Endothelial cell of umbilical vein (primary cell): ENCODE data around the gene SLC12A8. TPM values are rescaled to one million over a fixed set of nuclear protein-coding genes. Genes with fewer than 3 reads are reported as not detected.

Experiments used
- BruUV-seq: library from RNA; stranded (reverse); fragments of 400-500 nt; replicated peaks from 2 replicates; lab custom pipeline; 2021; lab: Mats Ljungman, UMichigan
- CTCF ChIA-PET: fragments of 300-600, 350-600 bp; sonication (Branson Sonifier 250); formaldehyde crosslinking; loops from one replicate; lab custom pipeline; 2021; ENCODE audit warnings: antibody characterized with exemption, inconsistent platforms; lab: Charles Lee
- POLR2A ChIA-PET: fragments of 300-600, 350-600 bp; sonication (Branson Sonifier 250); formaldehyde crosslinking; loops from one replicate; lab custom pipeline; 2021; ENCODE audit warnings: antibody characterized with exemption, inconsistent platforms; lab: Charles Lee
- DNase-seq: peaks from one replicate; pipeline ENCODE4 v3.0.0-alpha.2; 2011; ENCODE audit warnings: low read depth, low spot score
- FAIRE-seq: peaks from 2 replicates; lab custom pipeline; 2011; peaks lifted over from hg19 to GRCh38; lab: Jason Lieb, UNC
- H2AFZ ChIP-seq: 2 replicates; pipeline ENCODE4 v1.6.0; 2012; ENCODE audit warnings: low read depth, low read length, control low read depth, inconsistent platforms
- H3K27ac ChIP-seq: 2 replicates; pipeline ENCODE4 v1.5.1; 2011; ENCODE audit warnings: low read depth, mild to moderate bottlenecking, control low read depth, low read length, moderate library complexity; ENCODE audit not compliant: insufficient read depth
- H3K27me3 ChIP-seq, 2 experiments: 2 replicates each; pipeline versions ENCODE4 v1.6.0 to v1.6.1; 2011; ENCODE audit warnings: low read length in 2 of 2, mixed read lengths in 1 of 2; ENCODE audit not compliant: control insufficient read depth in 2 of 2, insufficient read depth in 2 of 2
- H3K36me3 ChIP-seq, 2 experiments: 2 replicates in 1 of 2; 3 replicates in 1 of 2; pipeline ENCODE4 v1.5.1; 2011; ENCODE audit warnings: low read length in 2 of 2, mild to moderate bottlenecking in 1 of 2, moderate library complexity in 1 of 2; ENCODE audit not compliant: control insufficient read depth in 2 of 2, insufficient read depth in 2 of 2; ENCODE audit errors: extremely low read depth in 1 of 2
- H3K4me1 ChIP-seq: 3 replicates; pipeline ENCODE4 v1.5.1; 2011; ENCODE audit warnings: mild to moderate bottlenecking, low read length; ENCODE audit not compliant: control insufficient read depth, insufficient read depth; ENCODE audit errors: extremely low read depth
- H3K4me2 ChIP-seq: 2 replicates; pipeline ENCODE4 v1.6.1; 2011; ENCODE audit warnings: low read length, control low read depth, mixed read lengths; ENCODE audit not compliant: insufficient read depth
- H3K4me3 ChIP-seq, 3 experiments: fragments of 200-600 bp in 1 of 3; sonication (generic), shearing (Covaris generic) in 1 of 3; replicated peaks in 1 of 3; 2 replicates each; pipeline ENCODE4 v1.5.1; 2011 to 2016; ENCODE audit warnings: control low read depth in 3 of 3, low read length in 3 of 3, mild to moderate bottlenecking in 2 of 3, inconsistent platforms in 1 of 3, low read depth in 1 of 3, moderate library complexity in 1 of 3; ENCODE audit not compliant: insufficient read depth in 1 of 3
- H3K79me2 ChIP-seq: 2 replicates; pipeline ENCODE4 v1.6.0; 2012; ENCODE audit warnings: low read length, inconsistent platforms; ENCODE audit not compliant: control insufficient read depth, insufficient read depth
- H3K9ac ChIP-seq: replicated peaks from 2 replicates; pipeline ENCODE3; 2011; ENCODE audit warnings: low read length, control low read depth; ENCODE audit not compliant: insufficient read depth; ENCODE audit errors: extremely low read depth
- H3K9me1 ChIP-seq: replicated peaks from 3 replicates; pipeline ENCODE4 v1.6.0; 2011; ENCODE audit warnings: mild to moderate bottlenecking, low read length; ENCODE audit not compliant: control insufficient read depth, insufficient read depth; ENCODE audit errors: extremely low read depth
- H3K9me3 ChIP-seq: replicated peaks from 2 replicates; pipeline ENCODE4 v1.5.1; 2012; ENCODE audit warnings: low read length, inconsistent platforms; ENCODE audit not compliant: control insufficient read depth, insufficient read depth
- H4K20me1 ChIP-seq: replicated peaks from 2 replicates; pipeline ENCODE3; 2011; ENCODE audit warnings: mild to moderate bottlenecking, low read length; ENCODE audit not compliant: control insufficient read depth, insufficient read depth; ENCODE audit errors: extremely low read depth
- CTCF ChIP-seq, 2 donors: IDR thresholded peaks; 1 replicate in 1 of 2; 2 replicates in 1 of 2; pipeline ENCODE4 v1.5.1; 2011; ENCODE audit warnings: low read length in 2 of 2, mild to moderate bottlenecking in 2 of 2, moderate library complexity in 2 of 2, control low read depth in 1 of 2, inconsistent platforms in 1 of 2, low read depth in 1 of 2; ENCODE audit not compliant: insufficient read depth in 1 of 2; ENCODE audit errors: extremely low read depth in 1 of 2
- EZH2 ChIP-seq: IDR thresholded peaks from 2 replicates; pipeline ENCODE4 v1.6.1; 2012; ENCODE audit warnings: borderline replicate concordance, low read depth, mild to moderate bottlenecking, moderate library complexity, low read length, inconsistent platforms; ENCODE audit not compliant: severe bottlenecking
- FOS ChIP-seq: IDR thresholded peaks from 2 replicates; pipeline ENCODE4 v1.6.1; 2011; ENCODE audit warnings: mild to moderate bottlenecking, low read length, moderate library complexity, borderline replicate concordance; ENCODE audit not compliant: insufficient read depth
- MAX ChIP-seq: IDR thresholded peaks from 2 replicates; pipeline ENCODE4 v1.6.1; 2011; ENCODE audit not compliant: insufficient read depth, insufficient read length
- MYC ChIP-seq: IDR thresholded peaks from one replicate; pipeline ENCODE4 v1.6.1; 2011; ENCODE audit warnings: mild to moderate bottlenecking, low read depth, low read length
- POLR2A ChIP-seq: IDR thresholded peaks from 2 replicates; pipeline ENCODE4 v1.6.1; 2012; ENCODE audit warnings: low read depth, mild to moderate bottlenecking, control low read depth, low read length
- dilution Hi-C: fragments of 300-500 bp; cut with MboI; formaldehyde crosslinking; loops from one replicate; pipeline ENCODE4 v1.15.0; 2019; ENCODE audit warnings: low sequenced_read_pairs; ENCODE audit not compliant: extremely low pct_ligation_motif_present
- intact Hi-C: fragments of 100-400 bp; cut with micrococcal nuclease; formaldehyde crosslinking; loops from one replicate; pipeline ENCODE4 v1.10.0; 2022
- polyA plus RNA-seq, 4 experiments: library from polyadenylated mRNA; depleted of rRNA in 3 of 4; stranded (reverse) in 3 of 4; unstranded in 1 of 4; fragments of >200 nt; gene quantifications; 2 replicates each; pipeline versions ENCODE4 v1.2.1 to v1.2.3, GENCODE V29; 2011 to 2012; ENCODE audit warnings: missing spikeins in 1 of 4
- total RNA-seq: library from RNA; stranded (reverse); gene quantifications from 2 replicates; pipeline ENCODE4 v1.2.3, GENCODE V29; 2021

Gene SLC12A8
- total and polyA plus RNA-seq, 2 donors (not counting 3 experiments of a cell fraction or from before 2014, with no cell fraction given) = 0.86 to 0.90 TPM

DNA sequence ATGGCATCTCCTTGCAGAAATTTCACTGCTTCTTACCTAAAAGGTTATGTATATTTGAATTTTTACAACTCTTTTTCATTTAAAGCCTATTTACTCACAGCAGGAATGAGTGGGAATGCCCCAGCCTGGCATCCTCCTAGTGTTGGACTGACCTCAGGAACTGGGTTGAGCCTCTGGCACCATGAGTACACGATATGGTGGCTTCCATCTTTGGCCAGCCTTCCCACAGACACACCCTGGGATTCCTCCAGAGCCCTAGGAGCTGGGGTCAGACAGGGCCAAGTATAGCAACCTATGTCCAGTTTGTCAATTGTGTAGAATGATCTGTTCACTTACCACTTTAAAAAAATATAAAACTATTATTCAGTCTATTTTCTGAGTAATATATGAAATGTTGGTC, 99.6 kb downstream of the SLC12A8 start:
- no peak for DNase-seq
- H3K27me3 ChIP-seq = no peaks in the 10 kb centered on the region
- H4K20me1 ChIP-seq = no peaks in the 10 kb centered on the region
- FAIRE-seq = no peak
- intact Hi-C loops (no loop called here), dilution Hi-C loops (no loop called here)
- TF ChIP-seq CTCF (IDR thresholded peaks at IDR 0.05; ENCODE audit: extremely low read depth in 1 of 2, insufficient read depth in 1 of 2, low read depth in 1 of 2, low read length in 2 of 2) = no peak
- no peak for TF ChIP-seq MYC
- TF ChIP-seq EZH2 = no peak
- no peak for TF ChIP-seq POLR2A
- no peak for TF ChIP-seq MAX
- no peak for TF ChIP-seq FOS
- H3K79me2 ChIP-seq = no peaks in the 10 kb centered on the region
- H3K9ac ChIP-seq = no peak overlapping the region
- H3K9me3 ChIP-seq = no peaks in the 10 kb centered on the region
- no peaks in the 10 kb centered on the region for H3K9me1 ChIP-seq
- H3K4me2 ChIP-seq = no peak overlapping the region
- peaks cover 10% of the 10 kb centered on the region for H3K4me1 ChIP-seq
- no peak overlapping the region for H3K27ac ChIP-seq
- no peak overlapping the region for H2AFZ ChIP-seq
- no peaks in the 10 kb centered on the region for H3K36me3 ChIP-seq
- ChIA-PET POLR2A (no interaction called here), CTCF (no interaction called here)
- BruUV-seq = no TSS peak
- no peak overlapping the region for H3K4me3 ChIP-seq
